ENCODE results near the gene CAMSAP3.

GRCh38 chr19:7638802-7639465, 43.3 kb downstream of the CAMSAP3 start:
- TF ChIP-seq EZH2 (IDR thresholded peaks at IDR 0.05; ENCODE audit: borderline replicate concordance, low read length) (no peak), CTCF (IDR thresholded peaks at IDR 0.05; ENCODE audit: low read length) (no peak)
